HepG2 (cell line): ENCODE results near the gene RAD9A. TPM values are rescaled to one million over a fixed set of nuclear protein-coding genes. Genes with fewer than 3 reads are reported as not detected.

ENCODE experiments used
- ATAC-seq: fragments of 200-7000 bp; cut with Tn5 transposase; 3 replicates; pipeline ENCODE4 v1.9.1; 2020; ENCODE audit warnings: mild to moderate bottlenecking, moderate library complexity
- BruUV-seq: library from RNA; stranded (reverse); fragments of 400-500 nt; replicated peaks from 2 replicates; lab custom pipeline; 2021; lab: Mats Ljungman, UMichigan
- CTCF ChIA-PET: fragments of 300-600 bp; formaldehyde crosslinking; extraction: SDS; loops from one replicate; lab custom pipeline; 2021; ENCODE audit warnings: low total read pairs, inconsistent platforms, low intra/inter-chr PET ratio; lab: Yijun Ruan, JAX
- POLR2A ChIA-PET: fragments of 350-600 bp; sonication (Branson Sonifier 250); formaldehyde crosslinking; loops from one replicate; lab custom pipeline; 2020; ENCODE audit warnings: antibody characterized with exemption, inconsistent platforms; lab: Yijun Ruan, JAX
- DNase-seq: peaks from one replicate; pipeline ENCODE4 v3.0.0-alpha.2; 2015; ENCODE audit warnings: low spot score
- FAIRE-seq: peaks from 3 replicates; lab custom pipeline; 2011; peaks lifted over from hg19 to GRCh38; lab: Jason Lieb, UNC
- H2AFZ ChIP-seq: one replicate; pipeline ENCODE4 v1.6.1; 2011; ENCODE audit warnings: low read length, inconsistent platforms
- H3K27ac ChIP-seq: fragments of 300-600 bp; 3 replicates; pipeline ENCODE4 v1.8.0; 2011; ENCODE audit warnings: mixed run types, mild to moderate bottlenecking, mixed read lengths, low read length, inconsistent platforms; ENCODE audit not compliant: insufficient read depth; ENCODE audit errors: extremely low read length
- H3K27me3 ChIP-seq, 2 experiments: fragments of 200-600 bp in 1 of 2; 2 replicates in 1 of 2; 3 replicates in 1 of 2; pipeline versions ENCODE4 v1.6.0 to v1.8.0; 2011; ENCODE audit warnings: low read length in 2 of 2, mild to moderate bottlenecking in 2 of 2, moderate library complexity in 2 of 2, inconsistent platforms in 1 of 2; ENCODE audit not compliant: insufficient read depth in 2 of 2, control insufficient read depth in 1 of 2
- H3K36me3 ChIP-seq, 2 experiments: fragments of 200-600 bp in 1 of 2; replicated peaks in 1 of 2; 2 replicates in 1 of 2; 3 replicates in 1 of 2; pipeline versions ENCODE4 v1.5.1 to v1.8.0; 2011; ENCODE audit warnings: low read length in 2 of 2, inconsistent platforms in 1 of 2; ENCODE audit not compliant: insufficient read depth in 2 of 2, control insufficient read depth in 1 of 2
- H3K4me1 ChIP-seq: 2 replicates; pipeline ENCODE4 v1.5.1; 2012; ENCODE audit warnings: low read length, inconsistent platforms; ENCODE audit not compliant: insufficient read depth
- H3K4me2 ChIP-seq: 2 replicates; pipeline ENCODE4 v1.6.0; 2011; ENCODE audit warnings: low read depth, low read length, inconsistent platforms
- H3K4me3 ChIP-seq, 3 experiments: fragments of 200-600 bp in 1 of 3; sonication (generic), shearing (Covaris generic) in 1 of 3; replicated peaks in 1 of 3; 2 replicates each; pipeline ENCODE4 v1.5.1; 2011 to 2016; ENCODE audit warnings: low read length in 3 of 3, inconsistent platforms in 2 of 3, low read depth in 2 of 3, mild to moderate bottlenecking in 2 of 3, control low read depth in 1 of 3, mixed read lengths in 1 of 3; ENCODE audit not compliant: insufficient read depth in 1 of 3
- H3K79me2 ChIP-seq: one replicate; pipeline ENCODE4 v1.6.1; 2011; ENCODE audit warnings: low read length, inconsistent platforms; ENCODE audit not compliant: insufficient read depth
- H3K9ac ChIP-seq: 2 replicates; pipeline ENCODE4 v1.6.0; 2011; ENCODE audit warnings: mild to moderate bottlenecking, low read depth, low read length, inconsistent platforms; ENCODE audit not compliant: insufficient read depth
- H3K9me3 ChIP-seq: 2 replicates; pipeline ENCODE4 v1.5.1; 2012; ENCODE audit warnings: mild to moderate bottlenecking, low read length
- H4K20me1 ChIP-seq: 2 replicates; pipeline ENCODE4 v1.6.0; 2011; ENCODE audit warnings: inconsistent platforms, mild to moderate bottlenecking, low read length, moderate library complexity; ENCODE audit not compliant: insufficient read depth
- HMG20B ChIP-seq: conservative IDR thresholded peaks from 2 replicates; pipeline ENCODE4 v1.6.1; 2016; ENCODE audit warnings: missing genetic modification reagents, missing compliant biosample characterization
- PITX1 ChIP-seq: sonication (generic); formaldehyde crosslinking; IDR thresholded peaks from 2 replicates; pipeline ENCODE4 v1.5.1; 2020; ENCODE audit warnings: mild to moderate bottlenecking, missing genetic modification reagents
- ZNF256 ChIP-seq: sonication (generic); formaldehyde crosslinking; conservative IDR thresholded peaks from 2 replicates; pipeline ENCODE4 v1.4.0; 2020; ENCODE audit warnings: missing genetic modification reagents
- WGBS: methylation state at CpG from one replicate; pipeline ENCODE4 v1.1.6; 2017; ENCODE audit warnings: low lambda C conversion rate; 5-methylcytosine and 5-hydroxymethylcytosine counted together
- in situ Hi-C: cut with HindIII; loops from 2 replicates; pipeline ENCODE4 v1.10.0; 2017; ENCODE audit warnings: low pct_unique_long_range_greater_than_20kb; ENCODE audit not compliant: extremely low pct_ligation_motif_present
- intact Hi-C: fragments of 100-400 bp; cut with micrococcal nuclease; formaldehyde crosslinking; loops from one replicate; pipeline ENCODE4 v1.10.0; 2022; ENCODE audit not compliant: unreplicated experiment
- polyA plus RNA-seq, 8 experiments: library from polyadenylated mRNA; depleted of rRNA in 3 of 8; stranded (reverse) in 7 of 8; unstranded in 1 of 8; fragments of >200 nt; fragmentation: Illumina TruSeq in 4 of 8; extraction: Trizol in 4 of 8; gene quantifications; 2 replicates each; pipeline versions ENCODE4 v1.2.1 to v1.2.3, GENCODE V29; 2011 to 2016; ENCODE audit warnings: low read depth in 4 of 8, missing spikeins in 1 of 8, mixed read lengths in 1 of 8; ENCODE audit not compliant: insufficient read depth in 1 of 8
- total RNA-seq, 5 experiments: library from RNA; depleted of rRNA; stranded (reverse); fragments of >200 nt; fragmentation: Illumina TruSeq; extraction: Trizol; gene quantifications; 2 replicates each; pipeline ENCODE4 v1.2.3, GENCODE V29; 2016; ENCODE audit warnings: low read depth in 1 of 5

The RAD9A gene
- total and polyA plus RNA-seq, 2 of the 13 experiments (the other 11 are each of a cell fraction or from before 2014, with no cell fraction given) = 10.1 to 15.7 TPM

DNA sequence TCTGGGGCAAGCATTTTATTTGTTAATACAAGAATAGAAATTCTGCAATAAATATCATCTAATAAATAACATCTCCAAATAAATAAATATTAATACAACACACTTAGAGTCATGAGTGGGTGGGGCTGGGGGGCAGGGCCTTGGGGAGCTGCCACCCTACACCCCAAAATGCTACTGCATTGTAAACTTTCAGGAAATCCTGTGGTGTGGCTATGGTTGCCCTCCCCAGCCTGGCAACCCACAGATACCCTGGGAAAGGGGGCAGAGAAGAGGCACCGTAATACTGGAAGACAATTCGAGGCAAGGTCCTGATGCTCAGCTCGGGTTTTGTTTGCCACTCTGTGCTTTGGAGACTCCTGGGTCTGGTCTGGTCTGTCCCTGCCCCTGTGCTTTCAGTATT is 27.6 kb upstream of the RAD9A start:
- Histone ChIP-seq H3K4me1 (no peaks in the 10 kb centered on the region), H3K4me3 (no peak overlapping the region), H3K9ac (no peak overlapping the region), H2AFZ (no peak overlapping the region), H3K79me2 (no peaks in the 10 kb centered on the region), H3K27ac (no peak overlapping the region), H3K4me2 (no peak overlapping the region), H3K36me3 (no peaks in the 10 kb centered on the region), H3K27me3 (no peaks in the 10 kb centered on the region), H4K20me1 (no peaks in the 10 kb centered on the region), H3K9me3 (no peaks in the 10 kb centered on the region)
- WGBS = 88% methylated on average over 3 of the region's 3 CpGs
- intact Hi-C loops (no loop called here), in situ Hi-C loops (no loop called here)
- CTCF ChIA-PET = no interaction called here
- POLR2A ChIA-PET = interaction anchor here (2.9 kb wide), 2 partner anchors 9 to 11 kb away, joined by 9 to 10 read pairs; partner anchors contain the start of genes CLCF1 and POLD4
- FAIRE-seq (no peak), ATAC-seq (no peak), DNase-seq (no peak)
- no TSS peak for BruUV-seq
- TF ChIP-seq ZNF256 = no peak

DNA sequence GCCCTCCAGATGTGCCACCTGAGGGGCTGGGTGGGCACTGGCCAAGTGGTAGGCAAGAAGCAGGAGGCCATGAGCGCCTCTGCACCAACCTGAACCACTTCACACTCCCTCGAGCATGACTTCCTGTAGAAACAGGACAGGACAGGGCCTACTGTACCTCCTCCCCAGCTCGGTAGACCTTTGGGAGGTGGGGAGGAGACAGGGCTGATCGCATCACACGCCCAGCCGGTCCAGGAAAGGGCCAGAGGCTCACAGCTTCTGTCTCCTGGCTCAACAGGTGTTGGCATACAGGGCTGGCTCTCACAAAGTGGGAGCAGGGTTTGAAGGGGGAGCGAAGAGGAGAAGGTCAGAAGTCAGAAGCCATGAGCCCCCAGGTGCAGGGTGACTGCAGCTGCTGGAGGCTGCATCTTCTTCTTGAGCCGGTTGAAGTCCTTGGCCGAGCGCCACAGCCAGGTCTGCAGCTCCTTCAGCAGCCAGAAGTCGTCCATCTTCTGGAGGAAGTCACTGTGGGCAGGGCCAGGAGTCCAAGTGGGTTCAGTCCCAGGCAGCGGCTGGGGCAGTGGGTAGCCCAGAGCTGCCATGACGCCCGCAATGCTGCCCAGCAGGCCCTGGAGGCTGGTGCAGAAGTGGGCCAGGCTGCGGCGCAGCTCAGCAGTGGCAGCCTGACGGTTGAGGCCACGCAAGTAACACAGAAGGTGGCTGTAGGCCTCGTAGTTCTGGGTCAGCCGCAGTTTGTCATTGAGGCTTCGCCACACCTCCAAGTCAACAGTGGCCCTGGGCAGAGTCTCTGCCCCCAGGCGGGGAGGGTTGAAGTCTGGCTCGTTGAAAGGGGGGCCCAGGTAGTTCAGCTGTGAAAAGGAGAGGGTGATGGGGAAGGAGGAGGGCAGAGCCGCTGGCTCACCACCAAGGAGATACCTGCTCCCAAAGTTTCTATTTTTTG is 26.7 kb upstream of the RAD9A start:
- ChIA-PET CTCF (no interaction called here), POLR2A (no interaction called here)
- no peak overlapping the region for H3K4me3 ChIP-seq
- ATAC-seq = no peak
- H3K27ac ChIP-seq = no peak overlapping the region
- H3K36me3 ChIP-seq = no peaks in the 10 kb centered on the region
- H3K9me3 ChIP-seq = no peaks in the 10 kb centered on the region
- TF ChIP-seq PITX1 (CRISPR knock-in tag) = no peak
- no peak for TF ChIP-seq HMG20B
- H3K4me2 ChIP-seq = no peak overlapping the region
- WGBS = 82% methylated on average over 6 of the region's 24 CpGs
- H3K9ac ChIP-seq = no peak overlapping the region
- no peak overlapping the region for H2AFZ ChIP-seq
- no TSS peak for BruUV-seq
- no peak for DNase-seq
- in situ Hi-C loops = no loop called here
- no peaks in the 10 kb centered on the region for H3K4me1 ChIP-seq
- no peak for FAIRE-seq
- no peaks in the 10 kb centered on the region for H4K20me1 ChIP-seq
- intact Hi-C loops = no loop called here
- no peaks in the 10 kb centered on the region for H3K27me3 ChIP-seq
- H3K79me2 ChIP-seq = no peaks in the 10 kb centered on the region
